GM12878 (cell line): ENCODE measurements around the gene IFITM2. TPM values are rescaled to one million over a fixed set of nuclear protein-coding genes. Genes with fewer than 3 reads are reported as not detected.

Source experiments
- BMI1 ChIP-seq: fragments of 450-650 bp; IDR thresholded peaks from 2 replicates; pipeline ENCODE4 v1.6.1; 2016; ENCODE audit warnings: mild to moderate bottlenecking, moderate library complexity, borderline replicate concordance
- EGR1 ChIP-seq, 2 experiments: IDR thresholded peaks; 1 replicate in 1 of 2; 2 replicates in 1 of 2; pipeline ENCODE4 v1.6.1; 2011 to 2012; ENCODE audit warnings: low read depth in 2 of 2, low read length in 2 of 2, borderline replicate concordance in 1 of 2, mild to moderate bottlenecking in 1 of 2, moderate library complexity in 1 of 2
- EP300 ChIP-seq, 2 experiments: fragments of 150-350 bp in 1 of 2; IDR thresholded peaks; 2 replicates each; pipeline ENCODE4 v1.6.1; 2011 to 2012; ENCODE audit warnings: low read depth in 2 of 2, low read length in 2 of 2, borderline replicate concordance in 1 of 2, improper control_type of control experiment in 1 of 2, inconsistent platforms in 1 of 2; ENCODE audit not compliant: control insufficient read depth in 1 of 2
- GATAD2B ChIP-seq: fragments of 450-650 bp; conservative IDR thresholded peaks from 2 replicates; pipeline ENCODE4 v1.6.1; 2017; ENCODE audit warnings: low read depth, mild to moderate bottlenecking, moderate library complexity
- HCFC1 ChIP-seq: fragments of 150-350 bp; IDR thresholded peaks from 2 replicates; pipeline ENCODE4 v1.6.1; 2014; ENCODE audit warnings: low read length
- IKZF1 ChIP-seq: fragments of 450-650 bp; conservative IDR thresholded peaks from 2 replicates; pipeline ENCODE4 v1.6.1; 2017; ENCODE audit warnings: antibody characterized with exemption, mild to moderate bottlenecking
- MTA2 ChIP-seq: fragments of 450-650 bp; IDR thresholded peaks from 2 replicates; pipeline ENCODE4 v1.6.1; 2016; ENCODE audit warnings: low read depth, mild to moderate bottlenecking, moderate library complexity
- NBN ChIP-seq: fragments of 450-650 bp; IDR thresholded peaks from 2 replicates; pipeline ENCODE4 v1.6.1; 2016
- NR2C2 ChIP-seq: IDR thresholded peaks from 2 replicates; pipeline ENCODE4 v1.6.1; 2011; ENCODE audit warnings: borderline replicate concordance, low read depth; ENCODE audit not compliant: control insufficient read depth, insufficient read length
- NRF1 ChIP-seq: conservative IDR thresholded peaks from 2 replicates; pipeline ENCODE4 v1.6.1; 2011; ENCODE audit warnings: mild to moderate bottlenecking, low read depth, low read length, improper control_type of control experiment
- PAX5 ChIP-seq: IDR thresholded peaks from 2 replicates; pipeline ENCODE4 v1.6.1; 2011; ENCODE audit warnings: low read depth, low read length, borderline replicate concordance
- POLR2A ChIP-seq: IDR thresholded peaks from 2 replicates; pipeline ENCODE4 v1.6.1; 2011; ENCODE audit warnings: low read depth, mild to moderate bottlenecking, low read length
- RAD21 ChIP-seq: IDR thresholded peaks from 2 replicates; pipeline ENCODE4 v1.6.1; 2011; ENCODE audit warnings: mild to moderate bottlenecking, low read depth, low read length, moderate library complexity; ENCODE audit not compliant: insufficient read depth
- RFX5 ChIP-seq: IDR thresholded peaks from 2 replicates; pipeline ENCODE4 v1.6.1; 2011; ENCODE audit warnings: low read depth, low read length, improper control_type of control experiment
- SRF ChIP-seq, 2 experiments: IDR thresholded peaks; 2 replicates each; pipeline ENCODE4 v1.6.1; 2011; ENCODE audit warnings: low read depth in 2 of 2, low read length in 2 of 2, mild to moderate bottlenecking in 1 of 2, moderate library complexity in 1 of 2
- TARDBP ChIP-seq: IDR thresholded peaks from 2 replicates; pipeline ENCODE4 v1.6.1; 2016; ENCODE audit warnings: borderline replicate concordance
- TBL1XR1 ChIP-seq: IDR thresholded peaks from 2 replicates; pipeline ENCODE4 v1.6.1; 2012; ENCODE audit warnings: low read depth, low read length, improper control_type of control experiment
- TCF12 ChIP-seq: IDR thresholded peaks from 2 replicates; pipeline ENCODE4 v1.6.1; 2011; ENCODE audit warnings: low read depth, mild to moderate bottlenecking, low read length
- ZBTB11 ChIP-seq: fragments of 450-650 bp; formaldehyde crosslinking; IDR thresholded peaks from 2 replicates; pipeline ENCODE4 v1.5.0; 2022; ENCODE audit warnings: mild to moderate bottlenecking, missing genetic modification characterization
- ZNF274 ChIP-seq: IDR thresholded peaks from one replicate; pipeline ENCODE4 v1.8.0; 2011; ENCODE audit not compliant: insufficient read length, insufficient read depth
- ZNF384 ChIP-seq: IDR thresholded peaks from 2 replicates; pipeline ENCODE4 v1.6.1; 2012; ENCODE audit warnings: low read depth, mild to moderate bottlenecking, low read length, improper control_type of control experiment, borderline replicate concordance
- polyA plus RNA-seq, 11 experiments: library from polyadenylated mRNA; depleted of rRNA in 4 of 11; unstranded in 6 of 11; stranded (reverse) in 5 of 11; fragments of >200 nt; fragmentation: Nextera tagmentation in 4 of 11; fragmentation: Illumina TruSeq in 1 of 11; extraction: Ambion mirVana in 4 of 11; extraction: Trizol in 1 of 11; gene quantifications; 1 replicate in 1 of 11; 2 replicates in 10 of 11; pipeline versions ENCODE4 v1.2.1 to v1.2.3, GENCODE V29; 2011 to 2016; ENCODE audit warnings: inconsistent platforms in 2 of 11, missing spikeins in 2 of 11, low read depth in 1 of 11
- total RNA-seq, 4 experiments: library from RNA; depleted of rRNA in 3 of 4; stranded (reverse); fragments of >200 nt in 3 of 4; fragmentation: Illumina TruSeq in 1 of 4; extraction: Trizol in 1 of 4; gene quantifications; 2 replicates each; pipeline versions ENCODE4 v1.2.1 to v1.2.3, GENCODE V29; 2013 to 2021
- TF ChIP-seq, protein P1 (sequence below): fragments of 450-650 bp; IDR thresholded peaks from 2 replicates; pipeline ENCODE4 v1.6.1; 2017; ENCODE audit warnings: mild to moderate bottlenecking
- TF ChIP-seq, protein P2 (sequence below): IDR thresholded peaks from 2 replicates; pipeline ENCODE4 v1.6.1; 2011; ENCODE audit warnings: low read depth, mild to moderate bottlenecking, low read length, moderate library complexity, borderline replicate concordance; ENCODE audit errors: extremely low read depth

The IFITM2 gene
- total and polyA plus RNA-seq, 10 of the 15 experiments (the other 5 are each of a cell fraction or from before 2014, with no cell fraction given) = 116 to 3,672 (median 724) TPM

DNA sequence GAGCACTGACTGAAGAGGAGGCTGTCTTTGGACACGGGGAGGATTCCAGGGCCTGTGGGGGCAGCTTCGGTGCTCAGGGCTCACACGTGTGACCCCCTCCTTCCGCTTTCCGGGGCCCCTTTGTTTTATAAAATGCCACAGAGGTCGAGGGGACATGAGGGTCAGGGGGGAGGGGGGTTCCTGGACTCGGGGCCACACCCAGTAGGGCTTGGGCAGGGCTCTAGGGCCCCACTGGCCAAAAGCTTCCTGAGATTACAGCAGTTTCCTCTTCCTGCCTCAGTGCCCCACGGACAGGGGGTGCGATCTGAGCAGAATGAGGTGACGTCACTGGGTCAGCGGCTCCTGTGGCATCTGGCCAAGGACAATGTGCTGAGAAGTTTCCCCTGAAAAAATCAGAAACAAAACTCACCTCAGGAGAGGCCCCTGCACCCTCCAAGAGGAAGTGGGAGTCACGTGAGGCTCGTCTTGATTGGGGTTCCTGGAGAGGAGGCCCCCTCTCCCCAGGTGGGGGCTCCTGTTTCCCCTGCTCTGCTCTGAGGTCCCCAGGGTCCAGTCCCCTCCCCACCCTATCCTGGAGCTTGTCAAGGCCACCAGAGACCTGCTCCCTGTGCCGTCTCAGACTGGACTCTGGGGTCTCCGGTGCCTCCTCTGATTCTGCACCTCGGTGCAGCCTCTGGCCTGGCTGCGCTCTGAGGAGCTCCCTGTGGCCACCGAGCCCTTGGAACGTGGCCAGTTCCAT, 19.4 kb downstream of the IFITM2 start (continued):
- TF ChIP-seq, protein P1, sequence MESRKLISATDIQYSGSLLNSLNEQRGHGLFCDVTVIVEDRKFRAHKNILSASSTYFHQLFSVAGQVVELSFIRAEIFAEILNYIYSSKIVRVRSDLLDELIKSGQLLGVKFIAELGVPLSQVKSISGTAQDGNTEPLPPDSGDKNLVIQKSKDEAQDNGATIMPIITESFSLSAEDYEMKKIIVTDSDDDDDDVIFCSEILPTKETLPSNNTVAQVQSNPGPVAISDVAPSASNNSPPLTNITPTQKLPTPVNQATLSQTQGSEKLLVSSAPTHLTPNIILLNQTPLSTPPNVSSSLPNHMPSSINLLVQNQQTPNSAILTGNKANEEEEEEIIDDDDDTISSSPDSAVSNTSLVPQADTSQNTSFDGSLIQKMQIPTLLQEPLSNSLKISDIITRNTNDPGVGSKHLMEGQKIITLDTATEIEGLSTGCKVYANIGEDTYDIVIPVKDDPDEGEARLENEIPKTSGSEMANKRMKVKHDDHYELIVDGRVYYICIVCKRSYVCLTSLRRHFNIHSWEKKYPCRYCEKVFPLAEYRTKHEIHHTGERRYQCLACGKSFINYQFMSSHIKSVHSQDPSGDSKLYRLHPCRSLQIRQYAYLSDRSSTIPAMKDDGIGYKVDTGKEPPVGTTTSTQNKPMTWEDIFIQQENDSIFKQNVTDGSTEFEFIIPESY = no peak
- TF ChIP-seq EP300 (IDR thresholded peaks at IDR 0.05; ENCODE audit: borderline replicate concordance in 1 of 2, control insufficient read depth in 1 of 2, low read depth in 2 of 2, low read length in 2 of 2) = peak; percentile 87 to 89
- TF ChIP-seq, protein P2, sequence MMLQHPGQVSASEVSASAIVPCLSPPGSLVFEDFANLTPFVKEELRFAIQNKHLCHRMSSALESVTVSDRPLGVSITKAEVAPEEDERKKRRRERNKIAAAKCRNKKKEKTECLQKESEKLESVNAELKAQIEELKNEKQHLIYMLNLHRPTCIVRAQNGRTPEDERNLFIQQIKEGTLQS = peak; percentile 85; the same call in 1 of the 2 replicates
- peak; percentile 99 for TF ChIP-seq NBN
- TF ChIP-seq ZNF274 = no peak
- peak; percentile 64; the same call in 1 of the 2 replicates for TF ChIP-seq PAX5
- no peak for TF ChIP-seq ZBTB11 (CRISPR knock-in tag)
- TF ChIP-seq TARDBP = no peak; the same call in 1 of the 2 replicates
- peak; percentile 42; the same call in 1 of the 2 replicates for TF ChIP-seq ZNF384
- TF ChIP-seq RFX5 = 0 out of 2 replicates have a peak, but pooled peaks have one; percentile 25
- TF ChIP-seq HCFC1 = no peak
- no peak for TF ChIP-seq NR2C2
- peak; percentile 93 for TF ChIP-seq GATAD2B
- peak; percentile 70 for TF ChIP-seq POLR2A
- TF ChIP-seq MTA2 = peak; percentile 87
- TF ChIP-seq EGR1 (IDR thresholded peaks at IDR 0.05; ENCODE audit: borderline replicate concordance in 1 of 2, low read depth in 2 of 2, low read length in 2 of 2) = peak in 1 of 2 experiments; percentile 34; a peak in 1 of 3 replicates
- TF ChIP-seq NRF1 = no peak
- peak; percentile 65; the same call in 1 of the 2 replicates for TF ChIP-seq TBL1XR1
- no peak for TF ChIP-seq RAD21
- TF ChIP-seq BMI1 = no peak
- TF ChIP-seq SRF (IDR thresholded peaks at IDR 0.05; ENCODE audit: low read depth in 2 of 2, low read length in 2 of 2) = 0 out of 4 replicates have a peak, but pooled peaks of 1 of the 2 experiments have one; percentile 36
- no peak for TF ChIP-seq TCF12
- TF ChIP-seq IKZF1 = peak; percentile 95
